ENCODE data around the gene GATA2. TPM values are rescaled to one million over a fixed set of nuclear protein-coding genes. Genes with fewer than 3 reads are reported as not detected.

The GATA2 gene
- total and polyA plus RNA-seq, 2 of the 8 experiments (the other 6 are each of a cell fraction or from before 2014, with no cell fraction given) = 0.03 to 0.30 TPM

DNA sequence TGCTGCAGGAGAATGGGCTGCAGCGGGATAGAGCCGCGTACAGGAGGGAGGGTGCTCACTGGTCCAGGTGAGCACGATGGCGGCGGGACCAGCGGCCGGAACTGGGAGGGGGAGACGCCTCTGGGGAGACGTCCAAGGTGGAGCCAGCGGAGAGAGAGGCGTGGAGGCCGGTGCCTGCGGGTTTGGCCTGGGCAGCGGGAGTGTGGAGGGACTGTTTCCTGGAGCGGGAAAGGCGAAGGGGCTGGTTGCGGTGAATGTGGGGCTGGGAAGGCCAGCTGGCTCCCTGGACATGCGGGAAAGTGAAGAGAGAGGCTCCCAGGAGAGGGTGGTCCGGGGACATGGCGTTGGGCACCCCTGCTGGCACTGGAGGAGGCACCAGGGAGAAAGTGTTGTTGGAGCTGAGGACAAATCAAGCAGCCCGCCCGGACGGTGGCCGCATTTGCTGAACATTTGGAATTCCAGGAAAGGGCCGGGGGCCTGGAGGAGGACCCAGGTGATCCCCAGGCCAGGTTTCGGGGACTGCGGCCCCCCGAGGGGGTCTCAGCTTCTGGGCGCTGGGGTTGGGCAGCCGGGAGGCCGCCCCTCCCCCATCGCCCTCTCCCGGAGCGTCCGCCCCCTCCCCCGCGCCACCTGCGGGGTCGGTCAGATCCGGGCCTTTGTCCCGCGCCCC is 60.6 kb downstream of the GATA2 start (continued):
- TF ChIP-seq HDAC6 (IDR thresholded peaks at IDR 0.05; ENCODE audit: low read depth, low read length) = no peak
